Heart left ventricle (tissue), 16 donors: Measurements from ENCODE around the gene CYP1B1. TPM values are rescaled to one million over a fixed set of nuclear protein-coding genes. Genes with fewer than 3 reads are reported as not detected.

ENCODE experiments used
- ATAC-seq, 4 donors: fragments of 200-7000 bp; cut with Tn5 transposase; one replicate each; pipeline ENCODE4 v1.9.1; 2020 to 2022; ENCODE audit warnings: moderate library complexity in 4 of 4, mild to moderate bottlenecking in 3 of 4, moderate number of reproducible peaks in 1 of 4
- DNase-seq, 5 donors: peaks; one replicate each; pipeline ENCODE4 v3.0.0-alpha.2; 2020
- H3K27ac ChIP-seq, 12 donors: fragments of 200-600 bp; sonication (generic) in 4 of 12; one replicate each; pipeline versions ENCODE4 v1.5.0 to v1.8.0; 2016 to 2022; ENCODE audit warnings: mild to moderate bottlenecking in 2 of 12
- H3K27me3 ChIP-seq, 9 donors: fragments of 200-600 bp; sonication (generic) in 2 of 9; one replicate each; pipeline versions ENCODE4 v1.5.1 to v1.8.0; 2016 to 2022; ENCODE audit warnings: mild to moderate bottlenecking in 3 of 9
- H3K36me3 ChIP-seq, 9 donors: fragments of 200-600 bp; sonication (generic) in 2 of 9; one replicate each; pipeline versions ENCODE4 v1.5.0 to v1.8.0; 2018 to 2022; ENCODE audit warnings: mild to moderate bottlenecking in 2 of 9
- H3K4me1 ChIP-seq, 12 donors: fragments of 200-600 bp; sonication (generic) in 4 of 12; one replicate each; pipeline versions ENCODE4 v1.5.0 to v1.8.0; 2016 to 2022; ENCODE audit warnings: mild to moderate bottlenecking in 3 of 12
- H3K4me3 ChIP-seq, 12 donors: fragments of 200-600 bp; sonication (generic) in 4 of 12; one replicate each; pipeline versions ENCODE4 v1.5.0 to v1.8.0; 2017 to 2022; ENCODE audit warnings: mild to moderate bottlenecking in 9 of 12, moderate library complexity in 4 of 12
- H3K9me3 ChIP-seq, 12 donors: fragments of 200-600 bp; sonication (generic) in 4 of 12; one replicate each; pipeline versions ENCODE4 v1.5.0 to v1.8.0; 2016 to 2022; ENCODE audit warnings: mild to moderate bottlenecking in 1 of 12
- CTCF ChIP-seq, 12 donors: fragments of 200-600 bp; sonication (generic) in 4 of 12; IDR thresholded peaks; one replicate each; pipeline versions ENCODE4 v1.5.0 to v1.8.0; 2018 to 2022; ENCODE audit warnings: antibody characterized with exemption in 12 of 12, mild to moderate bottlenecking in 5 of 12
- POLR2A ChIP-seq, 2 donors: fragments of 450-650 bp; IDR thresholded peaks; one replicate each; pipeline ENCODE4 v1.6.1; 2017; ENCODE audit warnings: antibody characterized with exemption in 2 of 2, mild to moderate bottlenecking in 2 of 2, moderate library complexity in 2 of 2
- WGBS, 4 donors: extraction: QIAGEN DNeasy Blood & Tissue Kit in 2 of 4; methylation state at CpG; one replicate each; pipeline versions ENCODE4 v1.1.5 to v1.1.7; 2013 to 2018; 5-methylcytosine and 5-hydroxymethylcytosine counted together
- intact Hi-C, 10 donors: fragments of 100-400 bp; cut with DNase I; formaldehyde crosslinking; loops; one replicate each; pipeline versions ENCODE4 v1.11.1 to v1.14.2; 2022
- polyA plus RNA-seq, 2 donors: library from polyadenylated mRNA; stranded (reverse); fragments of 200-250 nt; gene quantifications; one replicate each; pipeline ENCODE4 v1.2.3, GENCODE V29; 2013
- total RNA-seq, 9 donors: library from RNA; depleted of rRNA in 2 of 9; stranded (reverse); fragments of >200 nt in 2 of 9; fragmentation: NEBNext Ultra II Directional in 3 of 9; extraction: Animal tissue kit (Norgen Biotek cat#: 25700) in 3 of 9; gene quantifications; one replicate each; pipeline versions ENCODE4 v1.1.0 to v1.2.4, GENCODE V29; 2016 to 2023
- donor health status: ischemic (EF 13 %, LVEDD 7.1; RV severe dilation, severe dysfunction).
- donor health status: healthy with polysubstance abuse.
- donor health status: DM: no; HTN: yes; CAD: no.
- donor health status: DM: no; HTN: no; CAD: no.
- donor health status: ischemic (EF 25% LVEDD 6.9; RV normal size, moderate dysfunction).
- donor health status: ischemic (EF 25% LVEDD 5.7; RV mildly dilated, moderate dysfunction).
- donor health status: healthy.
- donor health status: DM: yes; HTN: yes; CAD: no.
- donor health status: ischemic (EF 35%, LVEDD 5.7; RV mildly dilated, moderate dysfunction).
- donor health status: nonischemic (EF 11% LVEDD 7.7; RV severe dilation, severe dysfunction).
- donor health status: DM: yes; HTN: yes; CAD: no.
- donor health status: PGD.
- donor health status: ischemic (EF 29% LVEDD 5.4; RV normal size, mild dysfunction).
- donor health status: nonischemic (EF 23%, LVEDD 6.1; RV moderate dilation, normal function).

Gene CYP1B1
- total and polyA plus RNA-seq, 11 donors: 3.9 to 68.8 (median 20.5) TPM

GRCh38 chr2:38080346-38080745 is 4.4 kb upstream of the CYP1B1 start:
- Histone ChIP-seq H3K27ac (no peak overlapping the region), H3K27me3 (peaks cover 0 to 22% (median 9%) of the 10 kb centered on the region in 9 donors), H3K4me3 (no peak overlapping the region), H3K9me3 (no peaks in the 10 kb centered on the region), H3K4me1 (peaks cover 0 to 26% (median 14%) of the 10 kb centered on the region in 12 donors), H3K36me3 (no peaks in the 10 kb centered on the region)
- 76 to 96% (median 85%) methylated on average over 3 of the region's 3 CpGs for WGBS, 4 donors
- ATAC-seq (no peak), DNase-seq (no peak)
- intact Hi-C loops: no loop called here
- TF ChIP-seq CTCF (IDR thresholded peaks at IDR 0.05) (no peak), POLR2A (IDR thresholded peaks at IDR 0.05) (no peak)

GRCh38 chr2:38079116-38080052 is 3.4 kb upstream of the CYP1B1 start:
- H3K36me3 ChIP-seq: no peaks in the 10 kb centered on the region
- DNase-seq (no peak), ATAC-seq (no peak)
- no peak overlapping the region for H3K27ac ChIP-seq
- peaks cover 0 to 32% (median 18%) of the 10 kb centered on the region in 9 donors for H3K27me3 ChIP-seq
- TF ChIP-seq CTCF (IDR thresholded peaks at IDR 0.05) (no peak), POLR2A (IDR thresholded peaks at IDR 0.05) (no peak)
- no peaks in the 10 kb centered on the region for H3K9me3 ChIP-seq
- peaks cover 0 to 34% (median 22%) of the 10 kb centered on the region in 12 donors for H3K4me1 ChIP-seq
- 63 to 88% (median 75%) methylated on average over 11 of the region's 11 CpGs for WGBS, 4 donors
- H3K4me3 ChIP-seq: no peak overlapping the region
- intact Hi-C loops: loop anchor here in 7 of 10 donors (5.0 to 10.0 kb wide), 4 partner anchors 33 to 195 kb away; no protein-coding TSS in a partner anchor

GRCh38 chr2:38077431-38077769 is 1.4 kb upstream of the CYP1B1 start:
- ATAC-seq (no peak), DNase-seq (no peak)
- H3K4me1 ChIP-seq: peaks cover 0 to 46% (median 22%) of the 10 kb centered on the region in 12 donors
- H3K27ac ChIP-seq: peak overlapping the region; percentile 78 to 97 (median 93)
- H3K36me3 ChIP-seq: no peaks in the 10 kb centered on the region
- peak overlapping the region; percentile 30 to 77 (median 65) for H3K4me3 ChIP-seq
- H3K9me3 ChIP-seq: no peaks in the 10 kb centered on the region
- peaks cover 0 to 49% (median 32%) of the 10 kb centered on the region in 9 donors for H3K27me3 ChIP-seq
- WGBS, 4 donors: 22 to 28% (median 24%) methylated on average over 12 of the region's 12 CpGs
- intact Hi-C loops: loop anchor here in 9 of 10 donors (2.0 to 10.0 kb wide), 8 partner anchors 19 to 197 kb away; no protein-coding TSS in a partner anchor
- TF ChIP-seq POLR2A (IDR thresholded peaks at IDR 0.05) (no peak), CTCF (IDR thresholded peaks at IDR 0.05) (no peak)
